Heart left ventricle (tissue), 13 donors: ENCODE measurements around the gene FAAP100.

Experiments
- CTCF ChIP-seq, 12 donors: fragments of 200-600 bp; sonication (generic) in 4 of 12; IDR thresholded peaks; one replicate each; pipeline versions ENCODE4 v1.5.0 to v1.8.0; 2018 to 2022; ENCODE audit warnings: antibody characterized with exemption in 12 of 12, mild to moderate bottlenecking in 5 of 12
- POLR2A ChIP-seq, 2 donors: fragments of 450-650 bp; IDR thresholded peaks; one replicate each; pipeline ENCODE4 v1.6.1; 2017; ENCODE audit warnings: antibody characterized with exemption in 2 of 2, mild to moderate bottlenecking in 2 of 2, moderate library complexity in 2 of 2
- donor health status: ischemic (EF 13 %, LVEDD 7.1; RV severe dilation, severe dysfunction).
- donor health status: DM: no; HTN: yes; CAD: no.
- donor health status: DM: no; HTN: no; CAD: no.
- donor health status: ischemic (EF 25% LVEDD 6.9; RV normal size, moderate dysfunction).
- donor health status: ischemic (EF 25% LVEDD 5.7; RV mildly dilated, moderate dysfunction).
- donor health status: ischemic (EF 35%, LVEDD 5.7; RV mildly dilated, moderate dysfunction).
- donor health status: nonischemic (EF 11% LVEDD 7.7; RV severe dilation, severe dysfunction).
- donor health status: DM: yes; HTN: yes; CAD: no.
- donor health status: PGD.
- donor health status: ischemic (EF 29% LVEDD 5.4; RV normal size, mild dysfunction).
- donor health status: nonischemic (EF 23%, LVEDD 6.1; RV moderate dilation, normal function).

- TF ChIP-seq POLR2A (IDR thresholded peaks at IDR 0.05): no peak
- no peak for TF ChIP-seq CTCF (IDR thresholded peaks at IDR 0.05)
Observed at GRCh38 chr17:81489998-81490992, 61.9 kb downstream of the FAAP100 start.
